T-helper 2 cell treated with Interferon-gamma antibody and Interleukin-4, amounts not matched to agents 100 ng/mL and 5 ng/mL, for 36 hours (primary cell): Measurements from ENCODE around the gene SAPCD1. TPM values are rescaled to one million over a fixed set of nuclear protein-coding genes. Genes with fewer than 3 reads are reported as not detected.
"Not testable (repeated sequence)": the region's sequence is repeated elsewhere in the genome, so short reads cannot be mapped to it uniquely, and the experiment has no call there.

Experiments used
- intact Hi-C: fragments of 100-400 bp; cut with micrococcal nuclease; formaldehyde crosslinking; loops from one replicate; pipeline ENCODE4 v1.15.1; 2023
- total RNA-seq: library from RNA; stranded (reverse); gene quantifications from 2 replicates; pipeline ENCODE4 v1.2.3, GENCODE V29; 2022

SAPCD1 gene
- total RNA-seq, 1 donor from 2014 or later: 16.6 TPM

DNA sequence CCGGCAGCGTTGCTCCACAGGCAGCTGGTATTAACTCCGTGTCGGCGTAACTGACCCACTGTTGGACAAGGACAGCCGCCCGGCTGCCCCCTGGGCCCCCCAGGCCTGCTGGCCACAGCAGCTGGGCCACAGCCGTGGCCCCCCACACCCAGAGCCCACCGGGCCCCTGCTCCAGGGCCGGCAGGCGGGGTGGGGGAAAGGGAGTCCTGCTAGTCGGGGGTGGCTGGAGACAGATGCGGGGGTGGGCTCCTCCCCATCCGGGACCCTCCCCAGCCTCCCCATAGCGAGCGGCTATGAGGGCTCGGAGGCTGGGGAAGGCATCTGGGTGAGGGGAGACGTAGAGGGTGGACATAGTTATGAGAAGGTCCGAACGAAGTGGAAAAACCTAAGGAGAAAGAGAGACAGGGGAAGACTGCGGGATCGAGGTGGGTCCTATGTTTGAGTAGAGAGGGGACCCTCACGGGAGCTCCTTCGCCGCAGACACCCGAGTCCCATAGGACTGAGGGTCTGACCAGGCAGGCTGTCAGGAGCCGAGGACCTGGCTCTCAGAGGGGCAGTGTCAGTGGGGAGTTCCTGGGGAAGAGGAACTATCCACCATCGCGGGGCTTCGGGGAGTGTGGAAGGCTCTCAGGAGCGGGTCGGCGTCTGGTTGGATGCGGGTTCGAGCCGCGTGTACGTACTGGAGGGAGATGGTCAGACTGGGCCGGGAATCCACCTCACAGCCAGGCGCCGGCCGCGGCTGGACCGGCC, 32.6 kb downstream of the SAPCD1 start:
- intact Hi-C loops: loop anchor here (1.0 to 5.0 kb wide), 4 partner anchors 11 to 128 kb away; partner anchors contain the start of genes CSNK2B, HSPA1B, LSM2 and LY6G5B

DNA sequence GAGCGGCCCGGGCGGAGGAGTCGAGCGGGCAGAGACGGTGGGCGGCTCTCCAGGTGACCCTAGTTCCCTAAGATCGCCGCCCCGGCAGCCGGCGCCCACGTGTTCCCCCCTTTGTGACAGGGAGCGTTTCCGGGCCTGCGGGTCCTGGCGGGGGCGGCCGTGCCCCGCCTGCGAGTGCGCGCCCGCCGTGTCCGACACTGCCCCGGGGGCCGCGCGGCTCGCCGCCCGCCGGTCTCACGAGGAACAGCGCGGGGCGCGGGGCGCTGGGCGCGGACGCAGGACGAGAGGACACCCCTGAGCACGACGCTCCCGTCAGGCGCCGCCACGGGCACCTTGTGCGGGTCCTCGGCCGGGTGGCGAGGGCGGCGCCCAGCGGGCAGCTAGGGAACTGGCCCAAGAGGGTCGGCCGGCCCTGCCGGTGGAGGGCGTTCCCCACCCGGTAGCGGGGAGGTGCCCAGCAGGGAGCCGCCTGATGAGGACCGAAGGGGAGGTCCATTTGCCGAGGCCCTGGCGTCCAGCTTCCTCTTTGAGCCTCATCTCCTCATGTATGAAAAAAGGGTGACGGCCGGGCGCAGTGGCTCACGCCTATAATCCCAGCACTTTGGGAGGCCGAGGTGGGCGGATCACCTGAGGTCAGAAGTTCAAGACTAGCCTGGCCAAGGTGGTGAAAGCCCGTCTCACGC, 33.3 kb downstream of the SAPCD1 start, which contains the start of gene VARS1:
Gene VARS1 (minus strand): TSS at position 137 of the 683 bp plus-strand sequence. CDS start 535 bp downstream, outside the sequence.
- intact Hi-C loops: loop anchor here (1.0 to 5.0 kb wide), 4 partner anchors 11 to 128 kb away; partner anchors contain the start of genes CSNK2B, HSPA1B, LSM2 and LY6G5B

DNA sequence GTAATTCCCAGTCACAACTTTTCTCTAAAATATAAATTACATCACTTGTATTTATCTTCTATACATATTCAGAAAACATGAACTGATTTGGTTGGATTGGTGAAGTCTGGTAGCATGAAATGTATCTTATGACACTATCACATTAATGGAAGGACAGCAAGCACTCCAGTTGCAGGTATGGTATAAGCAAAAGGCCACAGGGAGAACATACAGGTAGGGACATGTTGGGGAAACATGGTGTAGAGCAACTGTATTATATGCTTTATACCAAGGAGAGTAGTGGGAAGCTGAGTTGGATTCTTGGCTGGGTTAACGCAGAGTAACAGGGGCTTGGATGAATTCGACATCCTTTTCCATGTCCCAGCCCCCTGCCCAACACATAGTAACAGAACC, 34.5 kb downstream of the SAPCD1 start:
- intact Hi-C loops: loop anchor here (5.0 kb wide), 1 partner anchor 130 kb away; the partner anchor contains the start of genes CSNK2B and LY6G5B

GRCh38 chr6:31797588-31797987, 35.1 kb downstream of the SAPCD1 start:
- intact Hi-C loops: loop anchor here (5.0 kb wide), 1 partner anchor 130 kb away; the partner anchor contains the start of genes CSNK2B and LY6G5B

DNA sequence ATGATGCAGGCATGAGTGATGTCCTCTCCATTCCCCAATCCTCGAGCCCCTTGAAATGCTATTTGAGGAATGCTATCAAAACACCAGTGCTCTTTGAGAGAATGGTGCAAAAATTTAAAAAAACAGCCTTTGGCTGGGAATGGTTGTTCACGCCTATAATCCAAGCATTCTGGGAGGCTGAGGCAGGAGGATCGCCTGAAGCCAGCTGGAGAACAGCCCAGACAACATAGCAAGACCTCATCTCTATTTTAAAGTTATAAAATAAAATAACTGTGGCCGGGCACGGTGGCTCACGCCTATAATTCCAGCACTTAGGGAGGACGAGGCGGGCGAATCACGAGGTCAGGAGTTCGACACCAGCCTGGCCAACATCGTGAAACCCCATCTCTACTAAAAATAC, 37.3 kb downstream of the SAPCD1 start:
- intact Hi-C loops: loop anchor here (5.0 kb wide), 1 partner anchor 132 kb away; the partner anchor contains the start of genes CSNK2B and LY6G5B

DNA sequence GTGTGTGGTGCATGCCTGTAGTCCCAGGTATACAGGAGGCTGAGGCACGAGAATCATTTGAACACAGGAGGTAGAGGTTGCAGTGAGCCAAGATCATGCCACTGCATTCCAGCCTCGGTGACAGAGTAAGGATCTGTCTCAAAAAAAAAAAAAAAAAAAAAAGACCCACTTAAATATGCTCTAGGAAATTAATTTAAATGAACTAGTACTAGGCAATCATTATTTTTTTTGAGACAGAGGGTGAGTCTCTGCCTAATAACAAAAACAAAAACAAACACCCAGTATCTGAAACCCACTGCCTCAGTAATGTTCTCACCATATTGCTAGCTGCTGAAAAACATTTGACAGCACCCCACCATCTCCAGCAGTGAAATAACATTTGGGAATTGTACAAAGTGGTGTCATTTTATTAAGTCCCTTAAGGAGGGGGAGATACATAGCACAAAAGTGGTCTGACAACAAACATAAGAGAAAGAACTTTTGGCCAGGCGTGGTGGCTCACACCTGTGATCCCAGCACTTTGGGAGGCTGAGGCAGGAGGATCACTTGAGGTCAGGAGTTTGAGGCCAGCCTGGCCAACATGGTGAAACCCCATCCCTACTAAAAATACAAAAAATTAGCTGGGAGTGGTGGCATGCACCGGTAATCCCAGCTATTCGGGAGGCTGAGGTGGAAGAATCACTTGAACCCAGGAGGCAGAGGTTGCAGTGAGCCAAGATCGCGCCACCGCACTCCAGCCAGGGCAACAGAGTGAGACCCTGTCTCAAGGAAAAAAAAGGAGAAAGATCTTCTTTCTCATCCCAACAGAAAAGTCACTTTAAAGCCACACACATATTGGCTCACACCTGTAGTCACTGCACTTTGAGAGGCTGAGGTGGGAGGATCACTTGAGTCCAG, 38.8 kb downstream of the SAPCD1 start:
- intact Hi-C loops: not testable (repeated sequence)

DNA sequence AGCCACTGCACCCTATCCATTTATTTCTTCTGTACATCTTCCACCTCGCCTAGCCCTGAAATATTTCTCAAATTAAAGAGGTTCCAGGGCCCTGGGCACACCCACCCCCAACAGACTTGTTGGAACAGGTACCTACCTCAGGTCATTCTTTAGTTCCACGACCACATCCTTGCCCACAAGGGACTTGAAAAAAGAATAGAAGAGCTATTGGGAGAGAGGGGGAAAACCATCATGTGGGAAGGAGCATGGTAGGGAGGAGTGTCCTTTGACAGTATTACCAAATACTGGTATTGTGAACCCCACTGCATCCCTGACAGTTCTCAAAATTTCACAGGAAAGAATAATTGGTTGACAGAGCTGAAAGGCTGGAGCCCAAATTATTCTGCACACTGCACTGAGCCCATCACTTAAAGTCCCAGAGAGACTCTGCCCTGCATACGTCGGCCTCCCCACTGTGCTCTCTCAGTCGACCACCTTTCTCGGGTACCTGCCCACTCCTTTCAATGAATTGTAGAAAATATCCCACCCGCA, 43.5 kb downstream of the SAPCD1 start:
- intact Hi-C loops: loop anchor here (1.0 kb wide), 2 partner anchors 11 to 21 kb away; partner anchors contain the start of genes HSPA1B and VARS1

DNA sequence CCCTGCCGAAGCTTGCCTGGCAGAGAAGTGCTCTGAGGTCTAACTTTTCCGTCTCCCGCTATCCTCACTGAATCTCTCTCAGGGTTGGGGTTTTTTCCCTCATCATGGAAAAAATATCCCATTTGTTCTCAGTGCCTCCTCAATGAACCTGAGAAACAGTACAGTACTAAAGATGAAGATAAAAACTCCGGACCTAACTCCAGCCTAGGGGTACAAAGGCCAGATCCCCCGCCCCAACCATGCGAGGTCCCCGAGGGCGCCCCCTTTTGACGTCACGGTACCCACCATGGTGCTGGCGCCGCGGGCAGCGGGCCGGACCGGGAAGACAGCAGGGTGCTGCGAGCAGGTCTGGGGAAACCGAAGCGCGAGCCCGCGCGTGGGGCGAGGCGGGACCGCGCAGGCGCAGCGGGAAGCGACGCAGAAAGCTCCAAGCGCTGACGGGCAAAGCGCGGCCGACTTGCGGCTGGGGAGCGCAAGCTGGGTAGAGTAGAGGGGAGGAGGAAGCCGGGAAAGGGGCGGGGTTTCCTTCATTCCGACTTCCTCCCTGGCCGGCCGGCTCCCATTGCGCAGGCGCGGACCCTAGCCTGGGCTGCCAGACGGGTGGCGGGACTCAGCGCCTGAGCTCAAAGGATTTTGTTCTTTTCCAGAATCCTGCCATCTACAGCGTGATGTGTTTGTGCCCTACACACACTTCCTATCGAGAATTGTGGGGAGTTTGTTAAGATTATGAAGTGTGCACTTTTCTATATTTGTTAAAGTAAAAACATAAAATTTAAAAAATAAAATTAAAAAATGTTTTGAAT, 44.2 kb downstream of the SAPCD1 start, which contains the start of gene LSM2:
Gene LSM2 (minus strand): TSS at position 497 of the 803 bp plus-strand sequence. CDS start 209 bp downstream, at position 288.
- intact Hi-C loops: loop anchor here (1.0 kb wide), 2 partner anchors 11 to 21 kb away; partner anchors contain the start of genes HSPA1B and VARS1

DNA sequence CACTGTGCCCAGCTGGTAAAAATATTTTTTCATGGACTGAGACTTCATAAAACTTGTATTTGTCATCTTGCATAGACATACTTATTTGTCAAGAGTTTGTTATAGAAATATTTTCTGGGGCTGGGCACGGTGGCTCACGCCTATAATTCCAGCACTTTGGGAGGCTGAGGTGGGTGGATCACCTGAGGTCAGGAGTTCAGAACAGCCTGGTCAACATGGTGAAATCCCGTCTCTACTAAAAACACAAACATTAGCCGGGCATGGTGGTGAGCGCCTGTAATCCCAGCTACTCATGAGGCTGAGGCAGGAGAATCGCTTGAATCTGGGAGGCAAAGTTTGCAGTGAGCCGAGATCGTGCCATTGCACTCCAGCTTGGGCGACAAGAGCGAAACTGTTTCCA, 46.1 kb downstream of the SAPCD1 start:
- intact Hi-C loops: not testable (repeated sequence)

DNA sequence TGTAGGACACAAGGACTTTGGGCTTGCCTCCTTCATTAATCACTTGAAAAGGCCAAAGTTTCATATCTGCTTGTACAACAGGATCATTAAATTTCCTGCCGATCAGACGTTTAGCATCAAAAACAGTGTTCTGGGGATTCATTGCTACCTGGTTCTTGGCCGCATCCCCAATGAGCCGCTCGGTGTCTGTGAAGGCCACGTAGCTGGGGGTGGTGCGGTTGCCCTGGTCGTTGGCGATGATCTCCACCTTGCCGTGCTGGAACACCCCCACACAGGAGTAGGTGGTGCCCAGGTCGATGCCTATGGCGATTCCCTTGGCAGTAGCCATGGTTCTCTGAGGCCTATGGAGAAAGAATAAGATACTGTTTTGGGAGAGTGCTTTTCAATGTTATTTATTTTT, 49.2 kb downstream of the SAPCD1 start:
- intact Hi-C loops: no loop called here

GRCh38 chr6:31813465-31813849, 51.0 kb downstream of the SAPCD1 start:
- intact Hi-C loops: no loop called here

Other genes starting within 250 kb of the SAPCD1 start
- not detected in 2 replicates for gene MCCD1, start 233.7 kb upstream of the SAPCD1 start, total RNA-seq
- 431 and 439 TPM in 2 replicates for gene DDX39B, start 220.7 kb upstream of the SAPCD1 start, total RNA-seq
- gene ATP6V1G2, start 216.0 kb upstream of the SAPCD1 start, total RNA-seq: 1.3 and 1.7 TPM in 2 replicates
- gene NFKBIL1, start 215.0 kb upstream of the SAPCD1 start, total RNA-seq: 14.3 and 16.3 TPM in 2 replicates
- 29.4 and 30.0 TPM in 2 replicates for gene LTA, start 190.4 kb upstream of the SAPCD1 start, total RNA-seq
- gene TNF, start 187.1 kb upstream of the SAPCD1 start, total RNA-seq: 45.3 and 45.8 TPM in 2 replicates
- gene LTB, start 180.2 kb upstream of the SAPCD1 start, total RNA-seq: 767 and 782 TPM in 2 replicates
- 29.8 and 33.1 TPM in 2 replicates for gene LST1, start 176.4 kb upstream of the SAPCD1 start, total RNA-seq
- 72.4 and 75.5 TPM in 2 replicates for gene NCR3, start 169.7 kb upstream of the SAPCD1 start, total RNA-seq
- gene AIF1, start 147.4 kb upstream of the SAPCD1 start, total RNA-seq: 67.9 and 70.2 TPM in 2 replicates
- gene PRRC2A, start 141.9 kb upstream of the SAPCD1 start, total RNA-seq: 236 and 240 TPM in 2 replicates
- gene BAG6, start 110.0 kb upstream of the SAPCD1 start, total RNA-seq: 266 and 270 TPM in 2 replicates
- gene APOM, start 106.8 kb upstream of the SAPCD1 start, total RNA-seq: 3.0 TPM in 2 replicates
- 20.8 and 21.6 TPM in 2 replicates for gene C6orf47, start 101.9 kb upstream of the SAPCD1 start, total RNA-seq
- gene GPANK1, start 97.7 kb upstream of the SAPCD1 start, total RNA-seq: 29.2 and 31.4 TPM in 2 replicates
- gene CSNK2B, start 96.6 kb upstream of the SAPCD1 start, total RNA-seq: 220 and 229 TPM in 2 replicates
- 27.9 and 32.1 TPM in 2 replicates for gene LY6G5B, start 92.7 kb upstream of the SAPCD1 start, total RNA-seq
- 4.2 and 5.4 TPM in 2 replicates for gene LY6G5C, start 81.6 kb upstream of the SAPCD1 start, total RNA-seq
- 53.8 and 54.9 TPM in 2 replicates for gene ABHD16A, start 59.3 kb upstream of the SAPCD1 start, total RNA-seq
- gene LY6G6F, start 55.8 kb upstream of the SAPCD1 start, total RNA-seq: 0.34 TPM in 1 of 2 replicates, not detected in the other
- gene LY6G6D, start 47.3 kb upstream of the SAPCD1 start, total RNA-seq: not detected in 2 replicates
- 0.25 TPM in 1 of 2 replicates, not detected in the other for gene LY6G6C, start 40.9 kb upstream of the SAPCD1 start, total RNA-seq
- gene MPIG6B, start 39.3 kb upstream of the SAPCD1 start, total RNA-seq: not detected in 2 replicates
- 12.2 and 15.5 TPM in 2 replicates for gene DDAH2, start 33.4 kb upstream of the SAPCD1 start, total RNA-seq
- gene CLIC1, start 26.1 kb upstream of the SAPCD1 start, total RNA-seq: 590 and 596 TPM in 2 replicates
- 75.2 and 76.5 TPM in 2 replicates for gene MSH5, start 22.7 kb upstream of the SAPCD1 start, total RNA-seq
- gene VWA7, start 14.7 kb downstream of the SAPCD1 start, total RNA-seq: 4.6 and 4.9 TPM in 2 replicates
- 124 TPM in 2 replicates for gene VARS1, start 33.1 kb downstream of the SAPCD1 start, total RNA-seq
- gene LSM2, start 44.3 kb downstream of the SAPCD1 start, total RNA-seq: 101 and 104 TPM in 2 replicates
- gene HSPA1L, start 52.6 kb downstream of the SAPCD1 start, total RNA-seq: 2.6 and 2.8 TPM in 2 replicates
- gene HSPA1A, start 52.9 kb downstream of the SAPCD1 start, total RNA-seq: 117 and 120 TPM in 2 replicates
- 83.9 and 85.5 TPM in 2 replicates for gene HSPA1B, start 65.1 kb downstream of the SAPCD1 start, total RNA-seq
- 14.6 and 15.4 TPM in 2 replicates for gene NEU1, start 100.2 kb downstream of the SAPCD1 start, total RNA-seq
- not detected in 2 replicates for gene SLC44A4, start 116.3 kb downstream of the SAPCD1 start, total RNA-seq
- 70.9 and 73.1 TPM in 2 replicates for gene EHMT2, start 135.0 kb downstream of the SAPCD1 start, total RNA-seq
- gene ZBTB12, start 139.4 kb downstream of the SAPCD1 start, total RNA-seq: 2.8 TPM in 2 replicates
- gene C2, start 165.1 kb downstream of the SAPCD1 start, total RNA-seq: 0.64 and 1.5 TPM in 2 replicates
- gene CFB, start 183.4 kb downstream of the SAPCD1 start, total RNA-seq: not detected in 2 replicates
- 75.4 and 75.8 TPM in 2 replicates for gene NELFE, start 196.3 kb downstream of the SAPCD1 start, total RNA-seq
- 77.1 and 86.5 TPM in 2 replicates for gene SKIC2, start 196.5 kb downstream of the SAPCD1 start, total RNA-seq
- 17.3 and 18.8 TPM in 2 replicates for gene DXO, start 209.5 kb downstream of the SAPCD1 start, total RNA-seq
- 3.2 and 5.2 TPM in 2 replicates for gene C4A, start 219.4 kb downstream of the SAPCD1 start, total RNA-seq